Subcutaneous abdominal adipose tissue (tissue), 5 donors: ENCODE data around the gene LCMT1.
A peak's percentile ranks its signal among the peaks of the same experiment; 100 is the strongest.

Experiments used
- H3K27ac ChIP-seq: one replicate; pipeline ENCODE4 v1.7.0; 2013; ENCODE audit warnings: low read depth, mild to moderate bottlenecking, inconsistent platforms, low read length, moderate library complexity
- H3K27me3 ChIP-seq, 5 donors: one replicate each; pipeline ENCODE4 v1.7.0; 2013; ENCODE audit warnings: low read length in 5 of 5, inconsistent platforms in 1 of 5; ENCODE audit not compliant: control insufficient read depth in 5 of 5, insufficient read depth in 4 of 5
- H3K36me3 ChIP-seq, 5 donors: one replicate each; pipeline ENCODE4 v1.7.0; 2013; ENCODE audit warnings: low read length in 5 of 5; ENCODE audit not compliant: control insufficient read depth in 5 of 5, insufficient read depth in 5 of 5
- H3K4me1 ChIP-seq, 5 donors: one replicate each; pipeline ENCODE4 v1.7.0; 2013; ENCODE audit warnings: low read length in 5 of 5, mild to moderate bottlenecking in 3 of 5, moderate library complexity in 1 of 5; ENCODE audit not compliant: control insufficient read depth in 5 of 5, insufficient read depth in 5 of 5
- H3K4me3 ChIP-seq, 5 donors: one replicate each; pipeline ENCODE4 v1.7.0; 2013; ENCODE audit warnings: low read length in 5 of 5, low read depth in 1 of 5
- H3K9ac ChIP-seq, 5 donors: one replicate each; pipeline ENCODE4 v1.7.0; 2013; ENCODE audit warnings: low read length in 5 of 5, mild to moderate bottlenecking in 4 of 5, moderate library complexity in 3 of 5
- H3K9me3 ChIP-seq, 5 donors: one replicate each; pipeline ENCODE4 v1.7.0; 2013; ENCODE audit warnings: low read length in 5 of 5; ENCODE audit not compliant: control insufficient read depth in 5 of 5
- donor health status: healthy.
- donor health status: healthy.
- donor health status: healthy.
- donor health status: healthy.
- donor health status: healthy.

LCMT1 gene

GRCh38 chr16:25093208-25094061 lies 18.1 kb upstream of the LCMT1 start:
- H3K4me3 ChIP-seq = no peak overlapping the region
- no peaks in the 10 kb centered on the region for H3K9me3 ChIP-seq
- H3K9ac ChIP-seq = no peak overlapping the region
- H3K27me3 ChIP-seq = peaks cover 0 to 3% (median 0%) of the 10 kb centered on the region in 5 donors
- peaks cover 0 to 3% (median 0%) of the 10 kb centered on the region in 5 donors for H3K4me1 ChIP-seq
- H3K27ac ChIP-seq = no peak overlapping the region
- no peaks in the 10 kb centered on the region for H3K36me3 ChIP-seq

GRCh38 chr16:25094596-25094995 lies 16.9 kb upstream of the LCMT1 start:
- H3K9me3 ChIP-seq = no peaks in the 10 kb centered on the region
- no peaks in the 10 kb centered on the region for H3K36me3 ChIP-seq
- peaks cover 0 to 3% (median 0%) of the 10 kb centered on the region in 5 donors for H3K27me3 ChIP-seq
- no peak overlapping the region for H3K9ac ChIP-seq
- H3K4me1 ChIP-seq = peaks cover 0 to 3% (median 0%) of the 10 kb centered on the region in 5 donors
- no peak overlapping the region for H3K27ac ChIP-seq
- H3K4me3 ChIP-seq = no peak overlapping the region

GRCh38 chr16:25095636-25096035 lies 15.9 kb upstream of the LCMT1 start:
- H3K9ac ChIP-seq = no peak overlapping the region
- H3K27me3 ChIP-seq = peaks cover 0 to 3% (median 0%) of the 10 kb centered on the region in 5 donors
- H3K4me1 ChIP-seq = peaks cover 0 to 3% (median 0%) of the 10 kb centered on the region in 5 donors
- no peaks in the 10 kb centered on the region for H3K36me3 ChIP-seq
- H3K9me3 ChIP-seq = no peaks in the 10 kb centered on the region
- H3K4me3 ChIP-seq = no peak overlapping the region
- no peak overlapping the region for H3K27ac ChIP-seq

GRCh38 chr16:25097276-25097975 lies 14.1 kb upstream of the LCMT1 start:
- Histone ChIP-seq H3K27me3 (peaks cover 0 to 3% (median 0%) of the 10 kb centered on the region in 5 donors), H3K36me3 (no peaks in the 10 kb centered on the region), H3K9me3 (no peaks in the 10 kb centered on the region), H3K27ac (no peak overlapping the region), H3K9ac (no peak overlapping the region), H3K4me3 (no peak overlapping the region), H3K4me1 (peaks cover 0 to 3% (median 0%) of the 10 kb centered on the region in 5 donors)

- Histone ChIP-seq H3K27ac (no peak overlapping the region), H3K4me1 (no peaks in the 10 kb centered on the region), H3K27me3 (peaks cover 0 to 2% (median 0%) of the 10 kb centered on the region in 5 donors), H3K4me3 (no peak overlapping the region), H3K36me3 (no peaks in the 10 kb centered on the region), H3K9ac (no peak overlapping the region), H3K9me3 (no peaks in the 10 kb centered on the region)
Measured at GRCh38 chr16:25100511-25100910, 11.0 kb upstream of the LCMT1 start.

GRCh38 chr16:25106567-25107465 lies 4.7 kb upstream of the LCMT1 start:
- Histone ChIP-seq H3K36me3 (no peaks in the 10 kb centered on the region), H3K9me3 (no peaks in the 10 kb centered on the region), H3K27me3 (no peaks in the 10 kb centered on the region), H3K9ac (peak overlapping the region; percentile 63 to 98 (median 88)), H3K27ac (peak overlapping the region; percentile 78), H3K4me3 (peak overlapping the region; percentile 72 to 93 (median 86)), H3K4me1 (peaks cover 0 to 40% (median 35%) of the 10 kb centered on the region in 5 donors)

GRCh38 chr16:25107466-25107792 lies 4.1 kb upstream of the LCMT1 start:
- Histone ChIP-seq H3K27me3 (no peaks in the 10 kb centered on the region), H3K36me3 (no peaks in the 10 kb centered on the region), H3K27ac (no peak overlapping the region), H3K9ac (peak overlapping the region in 4 of 5 donors; percentile 81 to 98 (median 91)), H3K4me3 (peak overlapping the region; percentile 72 to 93 (median 86)), H3K9me3 (no peaks in the 10 kb centered on the region), H3K4me1 (peaks cover 3 to 46% (median 42%) of the 10 kb centered on the region in 5 donors)

GRCh38 chr16:25108054-25108453 lies 3.5 kb upstream of the LCMT1 start:
- no peak overlapping the region for H3K27ac ChIP-seq
- no peaks in the 10 kb centered on the region for H3K36me3 ChIP-seq
- H3K4me1 ChIP-seq = peaks cover 3 to 48% (median 45%) of the 10 kb centered on the region in 5 donors
- no peak overlapping the region for H3K9ac ChIP-seq
- no peak overlapping the region for H3K4me3 ChIP-seq
- no peaks in the 10 kb centered on the region for H3K9me3 ChIP-seq
- no peaks in the 10 kb centered on the region for H3K27me3 ChIP-seq

- Histone ChIP-seq H3K36me3 (peaks cover 0 to 5% (median 3%) of the 10 kb centered on the region in 5 donors), H3K9me3 (no peaks in the 10 kb centered on the region), H3K27ac (peak overlapping the region; percentile 5), H3K4me3 (no peak overlapping the region), H3K27me3 (no peaks in the 10 kb centered on the region), H3K9ac (peak overlapping the region in 1 of 5 donors; percentile 35), H3K4me1 (peaks cover 3 to 49% (median 48%) of the 10 kb centered on the region in 5 donors)
Measured at GRCh38 chr16:25109643-25110042, 1.9 kb upstream of the LCMT1 start.
